ENCODE data around the gene GPR143.
A peak's percentile ranks its signal among the peaks of the same experiment; 100 is the strongest.

GPR143 gene

GRCh38 chrX:9749146-9749692 lies 16.4 kb downstream of the GPR143 start:
- H3K4me3 ChIP-seq (ENCODE audit: low read depth, low read length) = no peak overlapping the region
- in situ Hi-C loops (cut with HindIII; ENCODE audit: low sequenced_read_pairs) = no loop called here
- no peak for TF ChIP-seq CTCF (IDR thresholded peaks at IDR 0.05; ENCODE audit: low read depth, low read length)
- no peak for DNase-seq (ENCODE audit: low read depth, low spot score)

- no peak overlapping the region for H3K4me3 ChIP-seq (ENCODE audit: low read depth, low read length)
- DNase-seq (ENCODE audit: low read depth, low spot score) = no peak
- in situ Hi-C loops (cut with HindIII; ENCODE audit: low sequenced_read_pairs) = no loop called here
- no peak for TF ChIP-seq CTCF (IDR thresholded peaks at IDR 0.05; ENCODE audit: low read depth, low read length)
Measured at GRCh38 chrX:9747644-9748043, 18.0 kb downstream of the GPR143 start.

- H3K4me3 ChIP-seq (ENCODE audit: low read depth, low read length) = no peak overlapping the region
- no peak for TF ChIP-seq CTCF (IDR thresholded peaks at IDR 0.05; ENCODE audit: low read depth, low read length)
- DNase-seq (ENCODE audit: low read depth, low spot score) = peak; percentile 63
- in situ Hi-C loops (cut with HindIII; ENCODE audit: low sequenced_read_pairs) = no loop called here
Measured at GRCh38 chrX:9746148-9746888, 19.3 kb downstream of the GPR143 start.

- in situ Hi-C loops (cut with HindIII; ENCODE audit: low sequenced_read_pairs) = no loop called here
- TF ChIP-seq CTCF (IDR thresholded peaks at IDR 0.05; ENCODE audit: low read depth, low read length) = no peak
- H3K4me3 ChIP-seq (ENCODE audit: low read depth, low read length) = no peak overlapping the region
- peak; percentile 19 for DNase-seq (ENCODE audit: low read depth, low spot score)
Measured at GRCh38 chrX:9745417-9746115, 20.1 kb downstream of the GPR143 start.

GRCh38 chrX:9739130-9739529 lies 26.5 kb downstream of the GPR143 start:
- DNase-seq (ENCODE audit: low read depth, low spot score) = no peak

GRCh38 chrX:9738151-9738550 lies 27.5 kb downstream of the GPR143 start:
- no peak overlapping the region for H3K4me3 ChIP-seq (ENCODE audit: low read depth, low read length)
- TF ChIP-seq CTCF (IDR thresholded peaks at IDR 0.05; ENCODE audit: low read depth, low read length) = no peak
- no peak for DNase-seq (ENCODE audit: low read depth, low spot score)
- in situ Hi-C loops (cut with HindIII; ENCODE audit: low sequenced_read_pairs) = no loop called here

More at GRCh38 chrX:9739130-9739529, 26.5 kb downstream of the GPR143 start:
- no peak overlapping the region for H3K4me3 ChIP-seq (ENCODE audit: low read depth, low read length)
- TF ChIP-seq CTCF (IDR thresholded peaks at IDR 0.05; ENCODE audit: low read depth, low read length) = no peak
- in situ Hi-C loops (cut with HindIII; ENCODE audit: low sequenced_read_pairs) = no loop called here

All from astrocyte of the spinal cord (primary cell).